Upper lobe of left lung (tissue), 4 donors: ENCODE results near the gene ADAMTS12.

Source experiments
- POLR2AphosphoS5 ChIP-seq, 2 donors: sonication (generic); formaldehyde crosslinking; IDR thresholded peaks; one replicate each; pipeline ENCODE4 v1.5.1; 2017; ENCODE audit warnings: antibody characterized with exemption in 2 of 2
- TF ChIP-seq, protein P1 (sequence below), 6 experiments: fragments of 450-650 bp in 4 of 6; fragments of 200-600 bp in 2 of 6; sonication (generic) in 2 of 6; IDR thresholded peaks; one replicate each; pipeline ENCODE4 v1.5.1; 2016 to 2019; ENCODE audit warnings: antibody characterized with exemption in 6 of 6

GRCh38 chr5:33840927-33841547 is 50.8 kb downstream of the ADAMTS12 start:
- TF ChIP-seq POLR2AphosphoS5 (IDR thresholded peaks at IDR 0.05) = no peak
- TF ChIP-seq, protein P1, sequence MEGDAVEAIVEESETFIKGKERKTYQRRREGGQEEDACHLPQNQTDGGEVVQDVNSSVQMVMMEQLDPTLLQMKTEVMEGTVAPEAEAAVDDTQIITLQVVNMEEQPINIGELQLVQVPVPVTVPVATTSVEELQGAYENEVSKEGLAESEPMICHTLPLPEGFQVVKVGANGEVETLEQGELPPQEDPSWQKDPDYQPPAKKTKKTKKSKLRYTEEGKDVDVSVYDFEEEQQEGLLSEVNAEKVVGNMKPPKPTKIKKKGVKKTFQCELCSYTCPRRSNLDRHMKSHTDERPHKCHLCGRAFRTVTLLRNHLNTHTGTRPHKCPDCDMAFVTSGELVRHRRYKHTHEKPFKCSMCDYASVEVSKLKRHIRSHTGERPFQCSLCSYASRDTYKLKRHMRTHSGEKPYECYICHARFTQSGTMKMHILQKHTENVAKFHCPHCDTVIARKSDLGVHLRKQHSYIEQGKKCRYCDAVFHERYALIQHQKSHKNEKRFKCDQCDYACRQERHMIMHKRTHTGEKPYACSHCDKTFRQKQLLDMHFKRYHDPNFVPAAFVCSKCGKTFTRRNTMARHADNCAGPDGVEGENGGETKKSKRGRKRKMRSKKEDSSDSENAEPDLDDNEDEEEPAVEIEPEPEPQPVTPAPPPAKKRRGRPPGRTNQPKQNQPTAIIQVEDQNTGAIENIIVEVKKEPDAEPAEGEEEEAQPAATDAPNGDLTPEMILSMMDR (IDR thresholded peaks at IDR 0.05) = no peak
